ENCODE results near the gene PLEKHH1.
"Not testable (repeated sequence)": the region's sequence is repeated elsewhere in the genome, so short reads cannot be mapped to it uniquely, and the experiment has no call there.

Gene PLEKHH1

DNA sequence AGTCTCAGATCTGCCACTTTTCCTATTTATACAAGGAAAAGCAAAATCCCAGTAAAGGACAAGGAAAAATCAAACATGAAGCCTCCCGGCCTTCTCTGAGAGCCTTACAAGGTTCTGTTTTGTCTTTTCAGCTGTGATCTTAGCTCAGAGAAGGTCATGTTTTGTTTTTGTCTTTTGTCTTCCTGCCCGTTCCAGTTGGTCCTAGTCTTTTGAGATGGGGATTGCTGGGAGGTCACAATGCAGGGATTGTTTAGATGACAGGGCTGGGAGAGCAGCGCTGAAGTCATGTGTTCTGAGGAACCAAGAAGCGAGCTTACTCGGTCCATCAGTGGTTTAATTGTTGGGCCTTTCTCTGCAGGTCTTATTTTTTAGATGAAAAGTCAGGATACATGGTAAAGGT, 6.0 kb downstream of the PLEKHH1 start:
- Mint-ChIP-seq H3K4me3 (no peak overlapping the region), H3K27me3 (peaks cover 55% of the 10 kb centered on the region), H3K9me3 (peaks cover 0 to 1% of the 10 kb centered on the region in 2 donors), H3K27ac (no peak overlapping the region), H3K4me1 (peaks cover 12% of the 10 kb centered on the region)
- ATAC-seq (no peak), DNase-seq (no peak)

DNA sequence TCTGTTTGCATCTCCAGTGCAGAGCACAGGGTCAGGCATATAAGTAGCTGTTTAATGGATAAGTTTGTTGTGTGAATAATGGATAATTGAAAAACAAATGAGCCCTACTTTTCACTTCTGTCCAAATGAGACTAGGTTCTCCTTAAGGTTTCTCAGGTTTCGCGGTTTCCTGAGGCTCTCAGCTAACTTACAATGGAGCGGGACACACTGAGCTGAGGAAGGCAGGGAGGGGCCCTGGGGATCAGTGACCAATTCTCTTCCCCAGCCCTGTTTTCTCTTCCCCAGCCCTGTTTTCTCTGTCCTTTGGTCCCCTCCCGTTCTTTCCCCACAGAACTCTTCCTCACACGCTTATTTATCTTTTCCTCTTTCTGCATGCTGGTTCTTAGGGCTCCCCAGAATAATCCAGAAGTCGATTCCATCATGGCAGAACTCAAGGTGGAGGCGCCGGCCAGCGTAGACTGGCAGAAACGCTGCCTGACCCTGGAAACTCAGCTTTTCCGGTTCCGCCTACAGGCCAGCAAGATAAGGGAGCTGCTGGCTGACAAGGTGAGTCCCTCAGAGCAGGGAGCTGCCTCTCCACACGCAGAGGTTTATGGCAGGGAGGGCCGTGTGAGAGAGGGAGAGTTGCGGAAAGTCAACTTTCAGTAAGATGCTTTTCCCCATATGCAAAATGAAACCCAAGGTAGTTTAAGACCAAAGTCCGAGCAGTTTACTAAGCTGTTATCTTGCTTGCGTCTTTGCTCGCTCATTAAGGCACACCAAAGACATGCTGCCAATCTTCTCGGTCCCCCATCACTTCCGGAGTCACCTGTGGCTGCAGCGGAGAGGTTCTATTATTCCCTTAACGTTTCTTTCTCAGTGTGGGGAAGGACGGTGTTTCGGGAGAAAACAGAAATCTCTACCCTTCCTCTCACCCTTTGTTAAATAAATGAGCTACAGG, 8.6 kb downstream of the PLEKHH1 start:
- Mint-ChIP-seq H3K27ac (peak overlapping the region; percentile 77 to 91), H3K27me3 (peaks cover 42% of the 10 kb centered on the region), H3K4me1 (peaks cover 12% of the 10 kb centered on the region), H3K9me3 (peaks cover 0 to 8% of the 10 kb centered on the region in 2 donors), H3K4me3 (peak overlapping the region; percentile 78 to 83)
- DNase-seq: peak; percentile 15 to 20
- ATAC-seq: peak; percentile 39

DNA sequence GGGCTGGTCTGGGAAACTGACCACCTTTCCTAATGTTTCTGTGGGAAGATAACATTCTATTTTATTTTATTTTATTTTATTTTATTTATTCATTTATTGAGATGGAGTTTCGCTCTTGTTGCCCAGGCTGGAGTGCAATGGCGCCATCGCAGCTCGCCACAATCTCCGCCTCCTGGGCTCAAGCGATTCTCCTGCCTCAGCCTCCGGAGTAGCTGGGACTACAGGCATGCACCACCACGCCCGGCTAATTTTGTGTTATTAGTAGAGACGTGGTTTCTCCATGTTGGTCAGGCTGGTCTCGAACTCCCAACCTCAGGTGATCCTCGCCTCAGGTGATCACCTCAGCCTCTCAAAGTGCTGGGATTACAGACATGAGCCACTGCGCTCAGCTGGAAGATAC, 9.5 kb downstream of the PLEKHH1 start:
- not testable (repeated sequence) for H3K9me3 Mint-ChIP-seq, DNase-seq, ATAC-seq, H3K4me3 Mint-ChIP-seq, H3K27ac Mint-ChIP-seq
- Mint-ChIP-seq H3K27me3 (peaks cover 42% of the 10 kb centered on the region), H3K4me1 (peaks cover 12% of the 10 kb centered on the region)

DNA sequence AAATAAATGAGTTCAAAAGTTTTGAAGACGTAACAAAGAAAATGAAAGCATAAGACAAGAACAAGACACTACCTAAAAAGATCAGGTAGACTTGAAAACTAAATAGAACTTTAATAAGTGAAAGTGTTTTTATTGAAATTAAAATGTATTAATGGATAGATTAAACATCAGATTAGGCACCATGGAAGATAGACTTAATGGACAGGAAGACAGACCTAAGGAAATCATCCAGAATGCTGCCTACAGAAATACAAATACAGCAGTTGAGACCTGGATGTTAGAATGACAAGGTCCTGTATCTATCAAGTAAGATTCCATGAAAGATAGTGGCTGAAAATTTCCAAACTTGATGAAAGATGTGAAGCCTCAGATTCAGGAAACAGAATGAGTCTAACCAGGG, 11.5 kb downstream of the PLEKHH1 start:
- H3K27ac Mint-ChIP-seq: no peak overlapping the region
- H3K9me3 Mint-ChIP-seq: peaks cover 0 to 8% of the 10 kb centered on the region in 2 donors
- H3K4me3 Mint-ChIP-seq: no peak overlapping the region
- ATAC-seq (no peak), DNase-seq (no peak)
- peaks cover 28% of the 10 kb centered on the region for H3K27me3 Mint-ChIP-seq
- H3K4me1 Mint-ChIP-seq: peaks cover 12% of the 10 kb centered on the region

DNA sequence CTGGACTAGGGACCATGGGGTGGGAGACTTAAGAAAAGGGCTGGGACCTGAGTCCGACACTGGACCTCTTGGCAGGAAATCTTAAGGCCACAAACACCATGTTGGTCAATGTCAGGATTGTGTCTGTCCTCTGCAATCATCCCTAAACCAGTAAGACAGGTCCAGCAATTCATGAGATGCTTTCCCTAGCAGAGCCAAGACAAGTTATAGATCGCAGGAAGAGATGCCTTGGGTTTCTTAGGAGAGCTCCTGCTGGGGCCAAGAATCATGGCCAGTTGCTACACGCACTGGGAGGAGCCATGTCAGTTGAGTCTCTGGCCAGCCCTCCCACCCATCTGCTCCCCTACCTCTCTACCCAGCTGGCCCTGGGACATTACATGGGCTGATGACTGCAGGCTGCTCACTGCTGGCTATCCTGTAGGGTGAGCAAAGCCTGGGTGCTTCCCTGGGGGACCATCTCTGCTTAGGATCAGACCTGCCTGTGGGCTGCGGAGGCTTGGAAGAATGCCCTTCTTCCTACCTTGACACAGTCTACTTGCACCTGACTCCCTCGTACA, 14.2 kb downstream of the PLEKHH1 start:
- Mint-ChIP-seq H3K4me3 (no peak overlapping the region), H3K27me3 (peaks cover 21% of the 10 kb centered on the region), H3K27ac (peak overlapping the region in 1 of 2 donors; percentile 52), H3K9me3 (peaks cover 0 to 8% of the 10 kb centered on the region in 2 donors), H3K4me1 (no peaks in the 10 kb centered on the region)
- ATAC-seq: no peak
- DNase-seq: no peak

DNA sequence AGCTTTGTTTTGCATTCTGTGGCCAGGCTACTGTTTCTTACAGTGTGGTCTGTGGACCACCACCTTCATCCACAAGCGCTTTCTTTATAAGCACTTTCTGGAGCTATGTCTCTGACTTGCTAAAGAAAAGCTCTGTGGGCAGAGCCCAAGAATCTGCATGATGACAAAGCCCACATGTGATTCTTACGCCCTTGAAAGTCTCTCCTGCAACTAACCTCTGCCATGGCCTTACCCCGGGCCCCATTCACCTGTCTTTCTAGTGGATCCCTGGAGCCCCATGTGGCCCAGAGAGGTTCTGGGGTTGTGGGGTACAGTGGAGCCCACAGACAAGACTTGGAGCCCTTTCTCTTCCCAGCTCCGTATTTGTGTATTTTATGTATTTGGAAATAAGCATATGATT, 16.6 kb downstream of the PLEKHH1 start:
- H3K27ac Mint-ChIP-seq: no peak overlapping the region
- no peak overlapping the region for H3K4me3 Mint-ChIP-seq
- H3K27me3 Mint-ChIP-seq: peaks cover 6% of the 10 kb centered on the region
- no peak for DNase-seq
- H3K4me1 Mint-ChIP-seq: no peaks in the 10 kb centered on the region
- H3K9me3 Mint-ChIP-seq: peaks cover 0 to under 1% of the 10 kb centered on the region in 2 donors
- ATAC-seq: no peak

DNA sequence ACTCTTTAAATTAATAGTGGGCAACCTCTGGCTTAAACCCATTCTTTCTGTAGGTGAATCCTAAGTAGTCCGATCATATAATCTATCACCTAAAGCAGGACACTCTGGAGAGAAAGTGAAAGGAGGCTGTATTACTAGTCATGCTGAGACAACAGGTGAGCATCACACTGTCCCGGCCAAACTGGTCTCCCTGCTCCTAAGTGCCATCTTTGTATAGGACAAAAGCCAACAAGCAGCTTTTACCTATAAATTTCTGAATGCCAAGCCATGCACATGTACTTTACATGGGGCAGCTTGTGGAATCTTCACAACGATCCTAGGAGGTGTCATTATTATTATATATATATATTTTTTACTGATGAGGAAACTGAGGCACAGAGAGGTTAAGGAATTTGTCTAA, 18.0 kb downstream of the PLEKHH1 start:
- ATAC-seq (no peak), DNase-seq (no peak)
- Mint-ChIP-seq H3K4me1 (no peaks in the 10 kb centered on the region), H3K27me3 (peaks cover 6% of the 10 kb centered on the region), H3K9me3 (no peaks in the 10 kb centered on the region), H3K4me3 (no peak overlapping the region), H3K27ac (no peak overlapping the region)

DNA sequence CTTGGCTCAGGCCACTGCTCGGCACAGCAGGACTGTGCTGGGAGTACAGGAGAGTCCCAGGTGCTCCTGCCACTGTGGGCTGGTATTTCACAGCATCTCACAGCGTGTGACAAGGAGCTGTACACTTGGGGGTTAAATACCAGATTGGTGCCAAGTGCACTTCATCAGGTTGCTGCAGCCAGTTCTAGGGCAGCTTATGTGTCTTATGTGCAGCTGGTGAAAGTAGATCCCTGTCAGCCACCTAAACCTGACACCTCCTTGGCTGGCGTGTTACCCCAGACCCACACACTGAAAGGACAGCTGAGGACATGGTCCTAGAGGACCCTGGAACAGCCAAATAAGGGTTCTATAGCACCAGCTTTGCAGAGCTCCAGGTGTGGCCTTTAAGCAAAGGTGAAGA, 18.9 kb downstream of the PLEKHH1 start:
- DNase-seq (no peak), ATAC-seq (no peak)
- Mint-ChIP-seq H3K9me3 (no peaks in the 10 kb centered on the region), H3K27me3 (peaks cover 9% of the 10 kb centered on the region), H3K27ac (no peak overlapping the region), H3K4me1 (peaks cover 3% of the 10 kb centered on the region), H3K4me3 (no peak overlapping the region)

DNA sequence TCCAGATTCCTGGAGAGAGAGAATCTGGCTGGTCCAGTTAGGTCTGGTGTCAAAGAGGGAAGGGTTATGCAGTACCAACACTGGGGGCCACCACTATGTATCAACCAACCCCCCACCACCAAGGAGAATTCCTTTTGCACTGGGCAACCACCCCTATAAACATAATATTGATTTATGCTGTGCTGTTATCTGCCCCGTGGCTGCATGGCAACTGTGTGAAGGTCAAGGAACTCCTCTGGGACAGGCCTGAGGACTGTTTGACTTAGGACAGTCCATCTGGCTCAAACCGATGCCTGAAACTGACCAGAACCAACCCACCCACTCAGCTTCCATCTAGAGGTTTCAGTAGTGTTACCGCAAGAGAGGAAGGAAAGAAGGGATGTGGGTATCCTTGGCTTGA, 20.5 kb downstream of the PLEKHH1 start:
- ATAC-seq (no peak), DNase-seq (no peak)
- no peak overlapping the region for H3K27ac Mint-ChIP-seq
- no peak overlapping the region for H3K4me3 Mint-ChIP-seq
- H3K27me3 Mint-ChIP-seq: peaks cover 13% of the 10 kb centered on the region
- H3K4me1 Mint-ChIP-seq: peaks cover 6% of the 10 kb centered on the region
- H3K9me3 Mint-ChIP-seq: no peaks in the 10 kb centered on the region

DNA sequence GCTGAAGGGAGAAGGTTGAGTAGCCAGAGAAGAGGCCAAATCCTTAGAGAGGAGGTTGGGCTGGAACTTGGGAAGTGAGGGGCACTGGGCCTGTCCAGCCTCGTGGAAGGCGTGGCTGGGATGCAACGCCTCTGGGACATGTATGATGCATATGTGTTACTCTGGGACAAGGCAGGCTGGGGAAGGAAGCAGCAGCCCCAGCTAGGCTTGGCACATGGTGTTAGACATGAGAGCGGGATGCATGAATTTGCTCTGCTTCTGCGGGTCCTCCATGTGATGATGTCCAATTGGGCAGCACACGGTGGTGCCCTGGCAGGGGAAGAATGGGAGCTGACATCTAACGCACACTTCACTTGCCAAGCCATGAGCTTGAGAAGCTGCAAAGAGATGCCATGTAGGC, 21.3 kb downstream of the PLEKHH1 start:
- H3K4me3 Mint-ChIP-seq: no peak overlapping the region
- H3K27ac Mint-ChIP-seq: no peak overlapping the region

DNA sequence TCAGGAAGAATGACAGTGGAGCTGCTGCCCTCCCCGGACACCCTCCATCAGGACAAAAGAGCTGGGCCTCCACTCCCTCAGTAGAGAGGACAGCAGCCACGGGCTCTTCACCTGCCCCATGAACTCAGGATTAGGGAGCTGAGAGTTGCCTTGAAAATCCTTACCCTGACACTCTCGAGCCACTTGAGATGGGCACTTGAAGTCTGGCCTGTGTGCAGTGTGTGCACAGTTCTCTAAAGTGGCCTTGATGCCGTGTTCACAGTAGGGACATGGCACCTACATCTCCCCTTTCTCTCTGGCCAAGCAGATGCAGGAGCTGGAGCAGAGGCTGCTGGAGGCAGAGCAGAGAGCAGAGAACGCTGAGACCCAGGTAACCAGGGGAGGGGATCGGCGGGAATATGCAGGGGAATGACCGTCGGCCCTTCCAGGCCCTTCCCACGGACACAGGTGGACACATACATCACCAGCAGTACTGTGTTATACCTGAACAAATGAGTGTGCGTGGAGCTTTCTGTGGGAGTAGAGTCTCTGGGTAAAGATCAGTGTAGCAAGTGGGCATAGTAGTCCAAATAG, 22.5 kb downstream of the PLEKHH1 start:
- peaks cover 6% of the 10 kb centered on the region for H3K4me1 Mint-ChIP-seq
- H3K9me3 Mint-ChIP-seq: no peaks in the 10 kb centered on the region
- peaks cover 13% of the 10 kb centered on the region for H3K27me3 Mint-ChIP-seq
- no peak for DNase-seq
- ATAC-seq: no peak
- no peak overlapping the region for H3K4me3 Mint-ChIP-seq
- no peak overlapping the region for H3K27ac Mint-ChIP-seq

More for the DNA sequence above, 21.3 kb downstream of the PLEKHH1 start:
- DNase-seq (no peak), ATAC-seq (no peak)
- H3K27me3 Mint-ChIP-seq: peaks cover 13% of the 10 kb centered on the region
- H3K9me3 Mint-ChIP-seq: no peaks in the 10 kb centered on the region
- H3K4me1 Mint-ChIP-seq: peaks cover 6% of the 10 kb centered on the region

DNA sequence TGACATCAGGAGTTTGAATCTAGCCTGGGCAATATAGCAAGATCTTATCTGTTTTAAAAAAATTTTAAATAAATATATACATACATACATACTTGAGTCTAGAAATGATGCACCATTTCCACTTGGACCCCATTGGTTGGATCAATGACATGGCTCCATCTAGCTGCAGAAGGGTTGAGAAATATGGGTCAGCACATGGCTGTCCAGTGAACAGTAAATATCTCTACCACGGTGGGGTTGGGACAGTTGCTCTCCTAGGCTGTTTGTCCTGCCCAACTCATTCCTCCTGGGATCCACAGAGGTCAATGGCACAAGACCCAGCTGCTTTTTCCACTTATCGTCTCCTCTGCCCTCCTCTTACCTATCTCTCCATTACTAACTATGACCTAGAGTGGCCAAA, 23.6 kb downstream of the PLEKHH1 start:
- peaks cover 13% of the 10 kb centered on the region for H3K27me3 Mint-ChIP-seq
- ATAC-seq: no peak
- no peak for DNase-seq
- no peaks in the 10 kb centered on the region for H3K9me3 Mint-ChIP-seq
- H3K27ac Mint-ChIP-seq: no peak overlapping the region
- H3K4me3 Mint-ChIP-seq: no peak overlapping the region
- peaks cover 6% of the 10 kb centered on the region for H3K4me1 Mint-ChIP-seq

DNA sequence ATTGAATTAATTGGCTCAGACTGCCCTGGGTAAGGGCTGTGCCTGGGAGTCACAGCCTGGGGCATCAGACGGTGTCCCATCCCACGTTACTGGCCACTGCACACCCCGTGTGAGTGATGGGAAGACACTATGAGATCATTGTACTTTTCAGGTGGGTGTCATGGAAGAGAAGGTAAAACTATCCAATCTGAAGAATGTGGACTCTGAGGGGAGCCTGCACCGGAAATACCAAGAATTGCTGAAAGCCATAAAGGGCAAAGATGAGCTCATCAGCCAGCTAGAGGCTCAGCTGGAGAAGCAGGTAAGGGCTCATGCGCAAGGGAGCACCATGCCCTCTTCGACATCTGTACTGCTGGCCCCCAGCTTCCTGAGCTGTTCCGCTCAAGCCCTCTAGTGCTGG, 24.0 kb downstream of the PLEKHH1 start:
- DNase-seq: no peak
- no peak overlapping the region for H3K27ac Mint-ChIP-seq
- H3K9me3 Mint-ChIP-seq: no peaks in the 10 kb centered on the region
- H3K27me3 Mint-ChIP-seq: peaks cover 13% of the 10 kb centered on the region
- no peak for ATAC-seq
- no peak overlapping the region for H3K4me3 Mint-ChIP-seq
- H3K4me1 Mint-ChIP-seq: peaks cover 6% of the 10 kb centered on the region

DNA sequence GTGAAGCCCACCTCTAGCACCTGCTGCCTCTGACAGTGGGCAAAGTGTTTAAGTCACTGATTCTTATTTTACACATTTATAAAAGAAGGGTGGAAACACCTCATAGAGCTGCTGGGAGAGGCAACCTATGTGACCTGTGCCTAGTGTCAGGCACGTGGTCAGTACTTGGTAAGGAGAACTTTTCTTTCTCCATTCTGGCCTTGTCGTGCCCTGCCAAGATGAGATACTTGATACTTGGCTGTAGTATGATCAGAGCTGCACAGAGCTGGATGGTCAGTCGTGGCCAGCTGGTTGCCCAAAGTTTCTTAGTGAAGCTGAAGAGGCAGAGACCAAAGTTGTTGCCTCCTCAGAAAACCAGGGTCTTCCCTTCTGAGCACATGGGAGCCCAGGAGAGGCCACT, 24.6 kb downstream of the PLEKHH1 start:
- no peak for ATAC-seq
- peaks cover 6% of the 10 kb centered on the region for H3K4me1 Mint-ChIP-seq
- peaks cover 13% of the 10 kb centered on the region for H3K27me3 Mint-ChIP-seq
- H3K4me3 Mint-ChIP-seq: no peak overlapping the region
- no peak for DNase-seq
- peak overlapping the region in 1 of 2 donors; percentile 44 for H3K27ac Mint-ChIP-seq
- H3K9me3 Mint-ChIP-seq: no peaks in the 10 kb centered on the region

DNA sequence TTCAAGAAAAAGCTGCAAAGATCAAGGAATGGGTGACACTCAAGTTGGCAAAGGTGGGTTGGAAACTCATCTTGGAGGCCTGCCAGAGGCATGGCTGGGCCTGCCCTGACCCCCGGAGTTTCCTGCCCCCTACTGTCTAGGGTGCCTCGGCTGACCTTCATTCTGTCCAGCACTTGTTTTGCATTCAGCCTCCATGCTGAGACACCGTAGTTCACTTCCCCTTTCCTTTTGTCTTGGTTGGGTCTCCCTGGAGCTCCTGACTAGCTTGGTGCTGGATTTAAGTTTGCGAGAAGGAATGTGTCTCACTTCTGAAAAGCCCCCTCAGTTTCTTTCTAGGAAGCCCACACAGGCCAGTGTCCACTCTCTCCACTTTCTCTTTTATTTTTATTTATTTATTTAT, 26.5 kb downstream of the PLEKHH1 start:
- Mint-ChIP-seq H3K4me1 (peaks cover 6% of the 10 kb centered on the region), H3K4me3 (no peak overlapping the region), H3K27ac (no peak overlapping the region), H3K9me3 (no peaks in the 10 kb centered on the region), H3K27me3 (peaks cover 7% of the 10 kb centered on the region)
- DNase-seq: no peak
- ATAC-seq: no peak
